Liver (tissue), 9 donors: ENCODE results near the gene ALS2CL. TPM values are rescaled to one million over a fixed set of nuclear protein-coding genes. Genes with fewer than 3 reads are reported as not detected.

Experiments used
- DNase-seq: peaks from one replicate; pipeline ENCODE4 v3.0.0-alpha.2; 2017; ENCODE audit warnings: low spot score
- H3K27ac ChIP-seq, 2 donors: one replicate each; pipeline ENCODE4 v1.7.0; 2013; ENCODE audit warnings: inconsistent platforms in 2 of 2, low read length in 2 of 2, control low read depth in 1 of 2, low read depth in 1 of 2, mild to moderate bottlenecking in 1 of 2
- H3K27me3 ChIP-seq, 4 donors: one replicate each; pipeline versions ENCODE4 v1.6.1 to v1.7.0; 2013; ENCODE audit warnings: low read length in 3 of 4, inconsistent platforms in 1 of 4, mild to moderate bottlenecking in 1 of 4, moderate library complexity in 1 of 4; ENCODE audit not compliant: control insufficient read depth in 4 of 4, insufficient read depth in 4 of 4
- H3K36me3 ChIP-seq, 4 donors: one replicate each; pipeline versions ENCODE4 v1.6.1 to v1.7.0; 2013; ENCODE audit warnings: low read length in 3 of 4, mild to moderate bottlenecking in 3 of 4, low read depth in 1 of 4, moderate library complexity in 1 of 4; ENCODE audit not compliant: control insufficient read depth in 4 of 4, insufficient read depth in 3 of 4
- H3K4me1 ChIP-seq, 4 donors: one replicate each; pipeline versions ENCODE4 v1.6.1 to v1.7.0; 2013; ENCODE audit warnings: low read length in 3 of 4, mild to moderate bottlenecking in 3 of 4, moderate library complexity in 1 of 4; ENCODE audit not compliant: control insufficient read depth in 4 of 4, insufficient read depth in 4 of 4
- H3K4me3 ChIP-seq, 3 donors: one replicate each; pipeline versions ENCODE4 v1.6.1 to v1.7.0; 2013; ENCODE audit warnings: low read length in 3 of 3, control low read depth in 1 of 3, low read depth in 1 of 3, mild to moderate bottlenecking in 1 of 3
- H3K9ac ChIP-seq, 2 donors: one replicate each; pipeline ENCODE4 v1.7.0; 2013; ENCODE audit warnings: low read length in 2 of 2, mild to moderate bottlenecking in 2 of 2, moderate library complexity in 2 of 2, control low read depth in 1 of 2, low read depth in 1 of 2
- H3K9me3 ChIP-seq, 4 donors: one replicate each; pipeline versions ENCODE4 v1.6.1 to v1.7.0; 2013; ENCODE audit warnings: low read length in 3 of 4; ENCODE audit not compliant: control insufficient read depth in 4 of 4
- FOXA1 ChIP-seq: IDR thresholded peaks from 2 replicates; pipeline ENCODE4 v1.6.1; 2016; ENCODE audit warnings: antibody characterized with exemption
- GABPA ChIP-seq, 2 donors: IDR thresholded peaks in 1 of 2; conservative IDR thresholded peaks in 1 of 2; 2 replicates each; pipeline ENCODE4 v1.6.1; 2016; ENCODE audit warnings: antibody characterized with exemption in 2 of 2, mild to moderate bottlenecking in 1 of 2, moderate library complexity in 1 of 2
- HNF4A ChIP-seq, 2 donors: conservative IDR thresholded peaks; 2 replicates each; pipeline ENCODE4 v1.6.1; 2016; ENCODE audit warnings: antibody characterized with exemption in 2 of 2, mild to moderate bottlenecking in 2 of 2
- HNF4G ChIP-seq: IDR thresholded peaks from 2 replicates; pipeline ENCODE4 v1.6.1; 2016; ENCODE audit warnings: antibody characterized with exemption
- NR2F2 ChIP-seq: IDR thresholded peaks from 2 replicates; pipeline ENCODE4 v1.6.1; 2016; ENCODE audit warnings: antibody characterized with exemption
- RXRA ChIP-seq, 2 donors: IDR thresholded peaks; 2 replicates each; pipeline ENCODE4 v1.6.1; 2017 to 2018; ENCODE audit warnings: antibody characterized with exemption in 2 of 2, mild to moderate bottlenecking in 1 of 2
- TAF1 ChIP-seq: conservative IDR thresholded peaks from 2 replicates; pipeline ENCODE4 v1.6.1; 2016; ENCODE audit warnings: antibody characterized with exemption, mild to moderate bottlenecking
- YY1 ChIP-seq: IDR thresholded peaks from 2 replicates; pipeline ENCODE4 v1.6.1; 2016; ENCODE audit warnings: antibody characterized with exemption, mild to moderate bottlenecking
- WGBS: extraction: QIAGEN DNeasy Blood & Tissue Kit; methylation state at CpG from one replicate; pipeline ENCODE4 v1.1.7; 2013; 5-methylcytosine and 5-hydroxymethylcytosine counted together
- polyA plus RNA-seq, 2 donors: library from polyadenylated mRNA; stranded (reverse) in 1 of 2; unstranded in 1 of 2; fragments of 200-250 nt in 1 of 2; fragments of >200 nt in 1 of 2; fragmentation: Nextera tagmentation in 1 of 2; extraction: Ambion mirVana in 1 of 2; gene quantifications; one replicate each; pipeline versions ENCODE4 v1.2.1 to v1.2.3, GENCODE V29; 2013 to 2015
- total RNA-seq, 2 donors: library from RNA; depleted of rRNA; stranded (reverse); fragments of >200 nt; gene quantifications; one replicate each; pipeline ENCODE4 v1.2.3, GENCODE V29; 2014
- TF ChIP-seq, protein P1 (sequence below): IDR thresholded peaks from 2 replicates; pipeline ENCODE4 v1.6.1; 2016; ENCODE audit warnings: antibody characterized with exemption
- TF ChIP-seq, protein P2 (sequence below): IDR thresholded peaks from 2 replicates; pipeline ENCODE4 v1.6.1; 2016; ENCODE audit warnings: antibody characterized with exemption
- TF ChIP-seq, protein P3 (sequence below): IDR thresholded peaks from 2 replicates; pipeline ENCODE4 v1.6.1; 2016; ENCODE audit warnings: antibody characterized with exemption
- TF ChIP-seq, protein P4 (sequence below): IDR thresholded peaks from 2 replicates; pipeline ENCODE4 v1.6.1; 2016; ENCODE audit warnings: antibody characterized with exemption, mild to moderate bottlenecking
- TF ChIP-seq, protein P5 (sequence below): fragments of 150-350 bp; IDR thresholded peaks from 2 replicates; pipeline ENCODE4 v1.5.1; 2017; ENCODE audit warnings: improper control_type of control experiment, low read depth, low read length; ENCODE audit not compliant: missing input control
- donor health status: healthy.
- donor health status: healthy.
- donor health status: healthy.
- donor health status: healthy.
- donor health status: healthy.

The ALS2CL gene
- total and polyA plus RNA-seq, 4 donors = 0.51 to 22.9 (median 5.7) TPM

DNA sequence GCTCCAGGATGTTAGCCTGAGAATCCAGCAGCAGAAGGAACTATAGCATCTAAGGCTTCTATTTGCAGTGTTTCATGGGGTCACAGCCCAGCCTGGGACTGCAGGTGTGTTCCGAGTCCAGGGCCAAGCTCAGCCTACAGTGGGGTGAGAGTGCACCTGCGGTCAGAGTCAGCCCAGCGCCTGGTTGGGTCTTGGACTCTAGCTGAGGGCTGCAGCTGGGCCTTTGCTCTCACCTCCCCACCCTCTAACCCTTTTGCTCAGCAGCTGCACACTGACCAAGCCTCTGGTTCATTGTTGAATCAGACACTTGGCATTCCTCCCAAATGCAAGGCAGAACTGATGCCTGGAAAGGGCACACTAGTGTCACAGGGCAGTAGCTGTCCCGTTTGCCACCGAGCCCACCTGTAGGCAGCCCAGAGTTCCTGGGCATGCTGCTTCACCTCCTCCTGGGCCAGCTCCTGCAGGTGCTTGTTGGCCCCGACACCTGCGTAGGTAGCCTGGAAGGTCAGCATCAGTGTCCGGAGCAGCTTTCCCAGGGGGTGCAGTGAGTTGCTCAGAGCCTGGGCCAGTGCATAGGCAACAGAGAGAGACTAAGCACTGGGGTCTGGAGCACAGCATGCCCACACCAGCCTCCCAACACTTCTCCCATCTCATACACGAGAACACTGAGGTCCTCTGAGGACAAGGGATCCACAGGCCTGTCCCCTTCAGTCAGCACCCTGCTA, 17.5 kb downstream of the ALS2CL start:
- no peaks in the 10 kb centered on the region for H3K27me3 ChIP-seq
- peaks cover 5 to 16% (median 11%) of the 10 kb centered on the region in 4 donors for H3K4me1 ChIP-seq
- H3K27ac ChIP-seq = no peak overlapping the region
- WGBS = 64% methylated on average over 9 of the region's 9 CpGs
- no peak overlapping the region for H3K4me3 ChIP-seq
- H3K9ac ChIP-seq = no peak overlapping the region
- no peak for TF ChIP-seq NR2F2
- TF ChIP-seq RXRA (IDR thresholded peaks at IDR 0.05) = peak; percentile 60 to 77
- TF ChIP-seq, protein P1, sequence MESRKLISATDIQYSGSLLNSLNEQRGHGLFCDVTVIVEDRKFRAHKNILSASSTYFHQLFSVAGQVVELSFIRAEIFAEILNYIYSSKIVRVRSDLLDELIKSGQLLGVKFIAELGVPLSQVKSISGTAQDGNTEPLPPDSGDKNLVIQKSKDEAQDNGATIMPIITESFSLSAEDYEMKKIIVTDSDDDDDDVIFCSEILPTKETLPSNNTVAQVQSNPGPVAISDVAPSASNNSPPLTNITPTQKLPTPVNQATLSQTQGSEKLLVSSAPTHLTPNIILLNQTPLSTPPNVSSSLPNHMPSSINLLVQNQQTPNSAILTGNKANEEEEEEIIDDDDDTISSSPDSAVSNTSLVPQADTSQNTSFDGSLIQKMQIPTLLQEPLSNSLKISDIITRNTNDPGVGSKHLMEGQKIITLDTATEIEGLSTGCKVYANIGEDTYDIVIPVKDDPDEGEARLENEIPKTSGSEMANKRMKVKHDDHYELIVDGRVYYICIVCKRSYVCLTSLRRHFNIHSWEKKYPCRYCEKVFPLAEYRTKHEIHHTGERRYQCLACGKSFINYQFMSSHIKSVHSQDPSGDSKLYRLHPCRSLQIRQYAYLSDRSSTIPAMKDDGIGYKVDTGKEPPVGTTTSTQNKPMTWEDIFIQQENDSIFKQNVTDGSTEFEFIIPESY = no peak
- TF ChIP-seq HNF4G = peak; percentile 7
- no peak for TF ChIP-seq FOXA1
- no peak for TF ChIP-seq GABPA (IDR thresholded peaks at IDR 0.05 in 1 of 2, conservative IDR thresholded peaks at IDR 0.05 in 1 of 2)
- no peak for TF ChIP-seq TAF1
- TF ChIP-seq, protein P2, sequence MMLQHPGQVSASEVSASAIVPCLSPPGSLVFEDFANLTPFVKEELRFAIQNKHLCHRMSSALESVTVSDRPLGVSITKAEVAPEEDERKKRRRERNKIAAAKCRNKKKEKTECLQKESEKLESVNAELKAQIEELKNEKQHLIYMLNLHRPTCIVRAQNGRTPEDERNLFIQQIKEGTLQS = no peak
- peak; percentile 56 to 60 for TF ChIP-seq HNF4A (conservative IDR thresholded peaks at IDR 0.05)
- DNase-seq = no peak
- peaks cover 0 to 12% (median 2%) of the 10 kb centered on the region in 4 donors for H3K36me3 ChIP-seq
- no peaks in the 10 kb centered on the region for H3K9me3 ChIP-seq

DNA sequence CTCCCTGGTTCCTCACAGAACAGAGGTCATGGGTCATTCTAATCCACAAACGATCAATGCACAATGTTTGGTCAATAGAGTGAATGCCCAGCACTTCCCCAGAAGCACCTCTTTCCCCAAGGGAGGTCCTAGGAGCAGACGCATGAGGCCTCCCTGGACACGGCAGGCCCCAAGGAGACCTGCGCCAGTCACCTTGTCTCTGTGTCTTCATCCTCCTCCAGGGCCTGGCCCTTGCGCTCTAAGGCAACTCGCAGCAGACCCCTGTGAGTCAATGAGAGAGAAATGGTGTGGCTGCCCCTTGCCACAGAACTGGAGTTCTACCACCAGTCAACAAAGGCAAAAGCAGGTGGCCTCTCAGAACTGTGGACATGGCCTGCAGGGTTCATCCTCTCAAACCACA, 18.1 kb downstream of the ALS2CL start:
- no peak overlapping the region for H3K27ac ChIP-seq
- no peak overlapping the region for H3K4me3 ChIP-seq
- no peaks in the 10 kb centered on the region for H3K9me3 ChIP-seq
- no peak overlapping the region for H3K9ac ChIP-seq
- peaks cover 0 to 12% (median 3%) of the 10 kb centered on the region in 4 donors for H3K36me3 ChIP-seq
- H3K27me3 ChIP-seq = no peaks in the 10 kb centered on the region
- H3K4me1 ChIP-seq = peaks cover 5 to 16% (median 11%) of the 10 kb centered on the region in 4 donors
- DNase-seq = no peak
- 83% methylated on average over 6 of the region's 6 CpGs for WGBS
- TF ChIP-seq, protein P3, sequence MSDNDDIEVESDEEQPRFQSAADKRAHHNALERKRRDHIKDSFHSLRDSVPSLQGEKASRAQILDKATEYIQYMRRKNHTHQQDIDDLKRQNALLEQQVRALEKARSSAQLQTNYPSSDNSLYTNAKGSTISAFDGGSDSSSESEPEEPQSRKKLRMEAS = no peak
- TF ChIP-seq, protein P4, sequence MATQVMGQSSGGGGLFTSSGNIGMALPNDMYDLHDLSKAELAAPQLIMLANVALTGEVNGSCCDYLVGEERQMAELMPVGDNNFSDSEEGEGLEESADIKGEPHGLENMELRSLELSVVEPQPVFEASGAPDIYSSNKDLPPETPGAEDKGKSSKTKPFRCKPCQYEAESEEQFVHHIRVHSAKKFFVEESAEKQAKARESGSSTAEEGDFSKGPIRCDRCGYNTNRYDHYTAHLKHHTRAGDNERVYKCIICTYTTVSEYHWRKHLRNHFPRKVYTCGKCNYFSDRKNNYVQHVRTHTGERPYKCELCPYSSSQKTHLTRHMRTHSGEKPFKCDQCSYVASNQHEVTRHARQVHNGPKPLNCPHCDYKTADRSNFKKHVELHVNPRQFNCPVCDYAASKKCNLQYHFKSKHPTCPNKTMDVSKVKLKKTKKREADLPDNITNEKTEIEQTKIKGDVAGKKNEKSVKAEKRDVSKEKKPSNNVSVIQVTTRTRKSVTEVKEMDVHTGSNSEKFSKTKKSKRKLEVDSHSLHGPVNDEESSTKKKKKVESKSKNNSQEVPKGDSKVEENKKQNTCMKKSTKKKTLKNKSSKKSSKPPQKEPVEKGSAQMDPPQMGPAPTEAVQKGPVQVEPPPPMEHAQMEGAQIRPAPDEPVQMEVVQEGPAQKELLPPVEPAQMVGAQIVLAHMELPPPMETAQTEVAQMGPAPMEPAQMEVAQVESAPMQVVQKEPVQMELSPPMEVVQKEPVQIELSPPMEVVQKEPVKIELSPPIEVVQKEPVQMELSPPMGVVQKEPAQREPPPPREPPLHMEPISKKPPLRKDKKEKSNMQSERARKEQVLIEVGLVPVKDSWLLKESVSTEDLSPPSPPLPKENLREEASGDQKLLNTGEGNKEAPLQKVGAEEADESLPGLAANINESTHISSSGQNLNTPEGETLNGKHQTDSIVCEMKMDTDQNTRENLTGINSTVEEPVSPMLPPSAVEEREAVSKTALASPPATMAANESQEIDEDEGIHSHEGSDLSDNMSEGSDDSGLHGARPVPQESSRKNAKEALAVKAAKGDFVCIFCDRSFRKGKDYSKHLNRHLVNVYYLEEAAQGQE = no peak
- TF ChIP-seq, protein P1 = no peak
- TF ChIP-seq, protein P5, sequence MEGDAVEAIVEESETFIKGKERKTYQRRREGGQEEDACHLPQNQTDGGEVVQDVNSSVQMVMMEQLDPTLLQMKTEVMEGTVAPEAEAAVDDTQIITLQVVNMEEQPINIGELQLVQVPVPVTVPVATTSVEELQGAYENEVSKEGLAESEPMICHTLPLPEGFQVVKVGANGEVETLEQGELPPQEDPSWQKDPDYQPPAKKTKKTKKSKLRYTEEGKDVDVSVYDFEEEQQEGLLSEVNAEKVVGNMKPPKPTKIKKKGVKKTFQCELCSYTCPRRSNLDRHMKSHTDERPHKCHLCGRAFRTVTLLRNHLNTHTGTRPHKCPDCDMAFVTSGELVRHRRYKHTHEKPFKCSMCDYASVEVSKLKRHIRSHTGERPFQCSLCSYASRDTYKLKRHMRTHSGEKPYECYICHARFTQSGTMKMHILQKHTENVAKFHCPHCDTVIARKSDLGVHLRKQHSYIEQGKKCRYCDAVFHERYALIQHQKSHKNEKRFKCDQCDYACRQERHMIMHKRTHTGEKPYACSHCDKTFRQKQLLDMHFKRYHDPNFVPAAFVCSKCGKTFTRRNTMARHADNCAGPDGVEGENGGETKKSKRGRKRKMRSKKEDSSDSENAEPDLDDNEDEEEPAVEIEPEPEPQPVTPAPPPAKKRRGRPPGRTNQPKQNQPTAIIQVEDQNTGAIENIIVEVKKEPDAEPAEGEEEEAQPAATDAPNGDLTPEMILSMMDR = no peak
- TF ChIP-seq, protein P2 = no peak
- TF ChIP-seq YY1 (no peak), FOXA1 (no peak), GABPA (IDR thresholded peaks at IDR 0.05 in 1 of 2, conservative IDR thresholded peaks at IDR 0.05 in 1 of 2) (no peak)
